ENCODE results near the gene ARFIP1.
A peak's percentile ranks its signal among the peaks of the same experiment; 100 is the strongest.
"Not testable (repeated sequence)": the region's sequence is repeated elsewhere in the genome, so short reads cannot be mapped to it uniquely, and the experiment has no call there.

The ARFIP1 gene

DNA sequence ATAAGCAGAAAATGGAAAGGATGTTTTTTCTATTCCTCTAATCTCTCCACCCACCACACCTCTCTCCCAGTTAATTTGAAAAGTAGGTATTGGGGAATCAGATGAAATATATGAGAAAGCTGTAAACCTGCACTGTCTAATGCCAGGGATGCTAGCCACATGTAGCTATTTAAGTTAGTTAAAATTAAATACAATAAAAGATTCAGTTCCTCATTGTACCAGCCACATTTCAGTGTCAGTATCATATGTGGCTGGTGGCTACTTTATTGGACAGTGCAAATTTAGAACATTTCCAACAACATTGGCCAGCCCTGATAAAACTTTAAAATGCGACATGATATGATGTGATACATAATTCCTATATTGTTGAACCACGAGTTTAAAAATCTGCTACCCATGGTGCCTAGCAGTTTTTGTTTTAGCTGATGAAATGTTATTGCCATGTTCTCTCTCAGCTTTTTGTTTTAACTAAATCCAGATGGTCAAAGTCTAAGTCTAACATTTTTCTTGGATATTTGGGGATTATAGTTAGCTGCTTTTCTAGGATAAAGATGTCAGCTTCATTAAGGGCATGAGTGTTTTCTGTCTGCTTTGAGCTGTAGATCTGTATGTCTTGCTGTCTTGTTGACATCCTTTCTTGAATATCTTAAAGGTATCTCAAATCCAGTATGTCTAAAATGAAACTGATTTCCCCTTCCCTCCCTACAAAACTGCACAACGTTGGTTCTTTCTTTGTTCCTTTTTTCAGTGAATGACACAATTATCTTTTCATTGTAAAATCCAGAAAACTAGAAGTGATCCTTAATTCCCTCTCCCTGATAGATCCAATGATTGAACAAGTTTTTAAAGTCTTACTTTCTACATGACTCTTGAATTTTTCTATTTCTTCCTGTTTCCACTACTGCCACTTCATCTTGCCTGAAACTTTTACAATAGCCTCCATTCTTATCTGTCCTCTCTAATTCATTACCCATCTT, 6.2 kb downstream of the ARFIP1 start:
- no peak for DNase-seq (ENCODE audit: low read depth)

DNA sequence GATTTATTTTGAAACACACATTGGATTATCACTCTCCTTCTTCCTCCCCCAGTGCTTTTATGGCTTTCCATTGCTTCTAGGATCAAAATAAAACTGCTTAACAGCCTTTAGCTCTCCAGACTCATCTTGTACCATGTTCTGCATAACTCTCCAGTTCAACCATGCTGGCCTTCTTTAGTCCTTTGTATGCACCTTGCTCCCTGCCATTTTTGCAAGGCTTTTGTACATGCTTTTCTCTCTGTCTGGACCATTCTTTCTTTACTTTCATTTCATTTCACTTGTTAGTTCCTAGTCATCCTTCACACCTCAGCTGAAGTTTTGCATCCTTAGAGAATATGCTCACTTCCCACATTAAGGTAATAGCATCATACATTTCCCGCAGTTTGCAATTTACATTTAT, 6.9 kb downstream of the ARFIP1 start:
- no peak for DNase-seq (ENCODE audit: low read depth)

DNA sequence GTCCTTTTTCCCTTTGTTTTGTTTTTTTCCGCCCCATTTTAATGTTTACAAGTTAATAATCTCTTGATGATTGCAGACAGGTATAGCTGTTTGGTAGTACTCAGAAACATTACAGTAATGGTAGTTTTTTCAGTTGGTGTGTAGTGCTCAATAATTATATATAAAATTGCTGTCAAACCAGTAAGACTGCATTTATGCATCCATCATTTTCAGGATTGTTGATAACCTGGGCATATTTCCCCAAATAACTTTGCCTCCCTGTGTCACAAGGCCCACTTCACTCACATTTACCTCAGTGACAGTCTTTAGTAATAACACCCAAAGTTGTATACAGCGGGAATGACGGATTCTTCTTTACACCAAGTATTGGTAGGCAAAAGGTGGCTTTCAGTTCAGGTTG, 16.1 kb downstream of the ARFIP1 start:
- DNase-seq (ENCODE audit: low read depth): no peak

DNA sequence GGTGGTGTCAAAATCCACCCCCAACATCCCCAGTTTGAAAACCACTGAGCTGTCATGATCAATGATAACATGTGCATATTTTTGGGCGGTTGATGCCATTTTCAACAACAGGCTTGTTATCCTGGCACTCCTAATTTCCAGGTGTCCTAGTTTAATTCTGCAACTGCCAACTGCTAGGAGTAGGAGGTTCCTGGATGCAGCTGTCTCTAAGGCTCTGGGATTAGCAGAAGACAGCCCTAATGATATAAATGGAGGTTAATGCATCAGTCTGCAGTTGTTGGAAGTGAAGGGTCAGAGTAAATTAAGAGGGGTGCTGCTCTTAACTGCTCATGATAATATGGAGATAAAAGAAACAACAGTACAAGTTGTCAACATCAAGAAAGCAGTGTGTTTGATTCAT, 23.8 kb downstream of the ARFIP1 start:
- no peak for DNase-seq (ENCODE audit: low read depth)

DNA sequence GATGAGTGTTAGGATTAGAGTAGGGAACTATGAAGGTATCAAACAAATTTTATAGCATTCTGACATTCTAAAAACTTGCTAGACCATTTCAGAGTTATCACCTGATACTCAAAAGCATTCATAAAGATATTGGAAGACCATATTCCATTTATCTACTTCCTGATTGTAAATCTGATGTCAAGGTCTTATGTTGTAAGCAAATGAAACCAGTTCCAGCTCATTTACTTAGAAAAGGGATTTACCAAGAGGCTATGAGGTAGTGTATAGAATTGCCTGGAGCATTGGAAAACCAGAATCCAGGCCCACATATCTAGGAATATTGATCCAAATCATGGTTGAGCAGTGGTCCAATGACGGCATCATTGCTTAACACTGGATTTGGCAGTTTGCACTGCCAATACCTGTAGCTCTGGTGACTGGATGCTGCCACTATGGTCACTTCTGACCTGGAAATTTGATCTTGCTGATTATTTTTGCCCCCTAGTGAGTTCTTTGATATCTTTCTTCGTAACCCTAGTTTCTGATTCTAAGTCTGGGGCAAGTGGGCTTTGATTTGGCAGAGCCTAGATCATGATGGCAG, 25.4 kb downstream of the ARFIP1 start:
- DNase-seq (ENCODE audit: low read depth): no peak

DNA sequence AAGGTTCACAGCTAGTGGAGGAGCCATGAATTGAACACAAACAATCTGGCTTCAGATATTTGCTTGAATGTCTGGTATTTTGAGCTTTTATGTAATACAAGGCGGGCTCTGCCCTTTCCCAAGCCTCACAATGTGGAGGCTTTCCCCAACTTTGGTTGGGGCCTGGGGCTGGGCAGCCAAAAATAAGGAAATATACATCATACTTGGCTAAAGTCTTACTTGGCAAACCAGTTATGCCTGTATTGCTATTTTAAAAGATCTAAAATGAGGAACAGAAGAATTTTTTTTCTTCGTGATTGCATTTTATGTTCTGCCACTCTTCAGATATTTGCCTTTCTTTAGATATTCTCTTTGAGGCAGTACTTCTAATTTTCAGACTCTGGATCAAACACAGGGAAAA, 26.1 kb downstream of the ARFIP1 start:
- DNase-seq (ENCODE audit: low read depth): no peak

DNA sequence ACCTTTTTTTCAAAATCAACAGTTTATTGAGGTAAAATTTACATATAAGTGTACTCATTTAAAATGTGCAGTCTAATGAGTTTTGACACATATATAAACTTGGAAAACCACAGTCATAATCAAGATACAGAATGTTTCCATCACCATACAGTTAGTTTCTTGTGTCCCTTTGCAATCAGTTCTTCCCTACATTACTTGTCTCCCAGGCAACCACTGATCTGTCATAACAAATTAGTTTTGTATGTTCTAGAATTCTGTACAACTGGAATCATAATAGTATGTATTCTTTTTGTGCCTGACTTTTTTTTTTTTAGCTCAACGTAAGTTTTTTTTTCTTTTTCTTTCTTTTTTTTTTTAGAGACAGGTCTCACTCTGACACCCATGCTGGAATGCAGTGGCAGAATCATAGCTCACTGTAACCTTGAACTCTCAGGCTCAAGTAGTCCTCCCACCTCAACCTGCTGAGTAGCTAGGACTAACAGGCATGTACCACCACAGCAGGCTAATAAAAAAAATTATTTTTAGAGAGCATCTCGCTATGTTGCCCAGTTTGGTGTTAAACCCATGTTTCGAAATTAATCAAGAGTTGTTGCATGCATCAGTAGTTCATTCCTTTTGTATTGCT, 26.9 kb downstream of the ARFIP1 start:
- DNase-seq (ENCODE audit: low read depth): no peak

DNA sequence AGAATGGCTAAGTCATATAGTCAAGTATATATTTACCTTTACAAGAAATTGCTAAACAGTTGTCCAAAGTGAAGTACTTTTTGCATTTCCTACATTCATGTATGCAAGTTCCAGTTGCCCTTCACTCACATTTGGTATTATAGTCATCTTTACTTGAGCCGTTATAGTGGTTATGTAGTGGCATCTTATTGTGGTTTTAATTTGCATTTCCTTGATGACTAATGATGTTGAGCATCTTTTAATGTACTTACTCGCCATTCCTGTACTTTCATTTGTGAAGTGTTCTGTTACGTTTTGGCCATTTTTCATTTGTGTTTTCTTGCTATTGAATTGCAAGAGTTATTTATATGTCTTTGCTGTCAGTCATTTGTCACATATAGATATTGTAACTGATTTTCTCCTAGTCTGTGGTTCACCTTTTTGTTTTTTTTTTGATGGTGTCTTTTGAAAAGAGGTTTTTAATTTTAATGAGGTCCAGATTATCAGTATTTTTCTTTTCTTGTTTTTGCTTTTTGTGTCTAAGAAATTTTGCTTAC, 27.6 kb downstream of the ARFIP1 start:
- DNase-seq (ENCODE audit: low read depth): no peak

DNA sequence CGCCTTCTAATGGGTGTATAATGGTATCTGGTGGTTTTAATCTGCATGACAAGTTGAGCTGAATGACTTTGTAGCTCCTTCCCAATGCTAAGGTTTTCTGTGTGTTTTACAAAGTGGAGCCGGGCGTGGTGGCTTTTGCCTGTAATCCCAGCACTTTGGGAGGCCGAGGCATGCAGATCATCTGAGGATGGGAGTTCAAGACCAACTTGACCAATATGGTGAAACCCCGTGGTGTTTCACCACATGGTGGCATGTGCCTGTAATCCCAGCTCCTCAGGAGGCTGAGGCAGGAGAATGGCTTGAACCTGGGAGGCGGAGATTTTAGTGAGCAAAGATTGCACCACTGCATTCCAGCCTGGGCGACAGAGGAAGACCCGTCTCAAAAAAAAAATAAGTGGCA, 28.9 kb downstream of the ARFIP1 start:
- no peak for DNase-seq (ENCODE audit: low read depth)

DNA sequence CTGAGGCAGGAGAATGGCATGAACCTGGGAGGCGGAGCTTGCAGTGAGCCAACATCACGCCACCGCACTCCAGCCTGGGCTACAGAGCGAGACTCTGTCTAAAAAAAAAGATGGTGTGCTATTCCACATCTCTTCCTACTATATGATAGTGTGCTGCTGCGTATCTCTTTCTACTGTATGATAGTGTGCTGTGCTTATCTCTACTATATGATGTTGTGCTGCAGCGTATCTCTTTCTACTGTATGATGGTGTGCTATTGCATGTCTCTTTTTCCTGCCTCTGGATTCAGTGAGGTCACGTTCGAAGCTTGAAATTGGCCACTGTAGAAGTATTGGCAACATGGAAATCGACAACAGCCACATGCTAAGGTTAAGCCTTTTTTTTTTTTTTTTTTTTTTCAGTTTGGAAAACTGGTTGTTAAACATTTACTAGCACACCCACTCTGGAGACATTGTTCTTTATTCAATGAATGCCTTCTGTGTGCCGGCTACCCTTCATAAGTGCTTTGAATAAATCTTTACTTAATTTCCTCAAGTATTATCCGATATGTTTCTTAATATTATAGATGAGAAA, 31.0 kb downstream of the ARFIP1 start:
- no peak for DNase-seq (ENCODE audit: low read depth)

DNA sequence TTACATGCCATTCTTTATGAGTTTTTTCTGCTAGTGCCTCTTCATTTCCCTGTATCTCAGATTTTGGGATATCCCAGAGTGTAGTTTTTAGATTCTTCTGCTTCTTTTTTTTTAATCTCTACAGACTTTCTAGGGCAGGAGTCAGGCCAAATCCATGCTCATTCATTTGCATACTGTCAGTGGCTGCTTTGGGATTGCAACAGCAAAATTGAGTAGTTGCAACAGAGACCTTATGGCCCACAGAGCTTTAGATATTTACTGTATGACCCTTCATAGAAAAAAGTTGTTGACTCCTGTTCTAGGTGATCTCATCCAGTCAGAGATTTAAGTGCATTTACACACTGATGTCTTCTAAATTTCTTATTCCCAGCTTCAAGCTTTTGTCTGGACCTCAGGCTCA, 35.3 kb downstream of the ARFIP1 start:
- DNase-seq (ENCODE audit: low read depth): peak; percentile 10

DNA sequence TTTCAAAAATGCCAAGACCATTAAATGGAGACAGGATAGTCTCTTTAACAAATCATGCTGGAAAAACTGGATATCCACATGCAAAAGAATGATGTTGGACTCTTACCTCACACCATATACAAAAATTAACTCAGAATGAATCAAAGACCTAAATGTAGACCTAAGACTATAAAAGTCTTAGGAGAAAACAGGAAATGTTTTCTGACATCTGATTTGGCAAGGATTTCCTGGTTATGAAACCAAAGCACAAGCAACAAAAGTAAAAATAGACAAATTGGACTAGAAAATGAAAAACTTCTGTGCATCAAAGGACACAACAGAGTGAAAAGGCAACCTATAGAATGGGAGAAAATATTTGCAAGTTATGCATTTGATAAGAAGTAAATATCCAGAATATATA, 37.6 kb downstream of the ARFIP1 start:
- DNase-seq (ENCODE audit: low read depth): peak; percentile 25

DNA sequence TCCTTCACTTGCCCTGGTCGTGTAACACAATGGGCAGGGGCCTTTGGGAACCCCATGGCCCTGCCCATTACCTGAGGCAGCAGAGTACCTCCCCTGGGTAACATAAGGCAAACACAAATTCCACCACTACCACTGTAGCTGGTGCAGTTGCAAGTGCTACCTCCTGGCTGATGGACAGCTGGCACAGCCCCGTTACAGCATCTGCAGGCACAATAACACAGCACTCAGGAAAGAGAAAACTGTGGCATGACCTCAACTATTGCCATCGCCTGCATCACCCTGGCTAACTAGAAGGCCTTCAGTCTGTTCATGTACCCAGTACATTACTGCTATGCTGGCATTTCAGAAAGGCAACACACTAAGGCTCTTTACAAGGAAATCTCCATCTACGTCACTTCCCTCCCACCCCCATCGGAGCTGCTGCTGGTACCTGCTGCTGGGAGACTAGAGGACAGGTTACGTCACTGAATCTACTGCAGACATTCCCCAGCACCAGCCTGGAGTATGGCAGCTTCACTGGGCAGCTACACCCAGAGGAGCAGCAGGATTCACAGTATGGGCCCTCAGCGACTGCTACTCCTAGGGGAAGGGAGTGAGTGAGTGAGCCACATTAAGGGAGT, 39.4 kb downstream of the ARFIP1 start:
- DNase-seq (ENCODE audit: low read depth): no peak

DNA sequence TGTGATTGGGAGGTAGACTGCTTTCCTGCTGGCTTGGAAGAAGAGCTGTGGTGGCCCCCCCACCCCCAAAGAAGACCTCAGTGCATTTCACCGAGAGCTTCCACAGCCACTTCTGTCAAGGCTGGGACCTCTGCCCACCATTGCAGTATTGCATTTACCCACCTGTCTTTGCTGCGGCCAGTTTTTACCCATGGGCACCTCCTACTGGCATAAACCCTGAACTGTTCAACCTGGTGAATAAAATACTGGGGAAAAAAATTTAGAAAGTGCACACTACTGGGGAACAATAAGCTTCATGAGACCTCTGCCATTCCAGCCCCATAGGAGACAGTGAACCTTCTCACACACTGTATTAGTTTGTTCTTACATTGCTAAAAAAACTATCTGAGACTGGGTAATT, 40.3 kb downstream of the ARFIP1 start:
- no peak for DNase-seq (ENCODE audit: low read depth)

DNA sequence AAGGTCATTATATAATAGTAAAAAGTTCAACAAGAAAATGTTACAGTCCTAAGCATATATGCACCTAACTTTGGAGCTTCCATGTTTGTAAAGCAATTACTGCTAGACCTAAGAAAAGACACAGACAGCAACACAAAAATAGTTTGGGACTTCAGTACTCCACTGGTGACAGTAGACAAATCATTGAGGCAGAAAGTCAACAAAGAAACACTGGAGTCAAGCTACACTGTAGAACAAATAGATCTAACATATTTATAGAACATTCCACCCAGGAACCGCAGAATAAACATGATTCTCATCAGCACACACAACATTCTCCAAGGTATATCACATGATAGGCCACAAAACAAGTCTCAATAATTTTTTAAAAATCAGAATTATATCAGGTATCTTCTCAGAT, 42.6 kb downstream of the ARFIP1 start:
- DNase-seq (ENCODE audit: low read depth): no peak

DNA sequence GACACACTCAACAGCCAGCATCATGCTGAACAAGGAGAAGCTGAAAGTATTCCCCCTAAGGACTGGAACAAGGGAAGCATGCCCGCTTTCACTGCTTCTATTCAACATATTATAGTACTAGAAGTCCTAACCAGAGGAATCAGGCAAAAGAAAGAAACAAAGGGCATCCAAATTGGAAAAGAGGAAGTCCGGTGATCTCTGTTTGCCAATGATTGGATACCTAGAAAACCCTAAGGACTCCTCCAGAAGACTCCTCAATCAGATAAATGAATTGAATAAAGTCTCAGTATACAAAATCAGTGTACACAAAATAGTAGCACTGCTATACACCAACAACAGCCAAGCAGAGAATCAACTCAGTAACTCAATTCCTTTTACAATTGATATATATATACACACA, 44.8 kb downstream of the ARFIP1 start:
- no peak for DNase-seq (ENCODE audit: low read depth)

DNA sequence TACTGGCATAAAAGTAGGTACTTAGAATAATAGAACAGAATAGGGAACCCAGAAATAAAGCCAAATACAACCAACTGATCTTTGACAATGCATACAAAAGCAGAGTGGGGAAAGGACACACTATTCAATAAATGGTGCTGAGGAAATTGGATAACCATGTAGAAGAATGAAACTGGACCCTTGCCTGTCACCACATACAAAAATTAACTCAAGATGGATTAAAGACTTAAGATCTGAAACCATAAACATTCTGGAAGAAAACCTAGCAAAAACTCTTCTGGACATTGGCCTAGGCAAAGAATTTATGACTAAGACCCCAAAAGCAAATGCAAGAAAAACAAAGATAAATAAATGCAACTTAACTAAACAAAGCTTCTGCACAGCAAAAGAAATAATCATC, 45.6 kb downstream of the ARFIP1 start:
- no peak for DNase-seq (ENCODE audit: low read depth)

DNA sequence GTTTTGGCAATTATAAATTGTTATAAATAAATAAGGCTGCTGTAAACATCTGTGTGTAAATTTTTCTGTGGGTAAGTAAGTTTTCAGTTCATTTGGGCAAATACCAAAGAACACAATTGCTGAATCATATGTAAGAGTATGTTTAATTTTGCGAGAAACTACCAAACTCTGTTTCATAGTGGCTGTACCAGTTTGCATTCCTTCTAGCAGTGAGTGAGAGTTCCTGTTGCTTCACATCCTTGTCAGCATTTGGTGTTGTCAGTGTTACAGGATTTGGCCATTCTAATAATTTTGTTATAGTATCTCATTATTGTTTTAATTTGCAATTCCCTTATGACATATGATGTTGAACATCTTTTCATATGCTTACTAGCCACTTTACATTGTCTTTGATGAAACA, 48.4 kb downstream of the ARFIP1 start:
- no peak for DNase-seq (ENCODE audit: low read depth)

DNA sequence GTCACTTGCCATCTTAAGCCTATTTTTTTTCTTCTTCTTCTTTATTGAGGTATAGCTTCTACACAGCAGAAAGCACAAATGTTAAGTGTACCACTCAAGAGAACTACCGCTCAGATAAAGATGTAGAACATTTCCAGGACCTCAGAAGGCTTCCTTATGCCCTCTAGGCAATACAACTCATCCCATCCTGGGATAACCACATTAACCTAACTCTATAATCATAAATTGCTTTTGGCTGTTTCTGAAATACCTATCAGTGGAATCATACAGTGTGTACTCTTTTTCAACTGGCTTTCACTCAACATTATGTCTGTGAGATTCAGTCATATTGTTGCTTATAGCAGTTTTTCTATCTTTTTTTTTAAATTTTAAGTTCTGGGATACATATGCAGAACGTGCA, 51.7 kb downstream of the ARFIP1 start:
- DNase-seq (ENCODE audit: low read depth): no peak

DNA sequence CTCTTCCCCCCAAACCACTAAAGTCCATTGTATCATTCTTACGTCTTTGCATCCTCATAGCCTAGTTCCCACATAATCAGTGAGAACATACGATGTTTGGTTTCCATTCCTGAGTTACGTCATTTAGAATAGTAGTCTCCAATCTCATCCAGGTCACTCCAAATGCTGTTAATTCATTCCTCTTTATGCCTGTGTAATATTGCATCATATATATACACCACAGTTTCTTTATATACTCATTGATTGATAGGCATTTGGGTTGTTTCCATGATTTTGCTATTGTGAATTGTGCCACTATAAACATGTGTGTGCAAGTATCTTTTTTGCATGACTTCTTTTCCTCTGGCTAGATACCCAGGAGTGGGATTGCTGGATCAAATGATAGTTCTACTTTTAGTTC, 57.2 kb downstream of the ARFIP1 start:
- no peak for DNase-seq (ENCODE audit: low read depth)

DNA sequence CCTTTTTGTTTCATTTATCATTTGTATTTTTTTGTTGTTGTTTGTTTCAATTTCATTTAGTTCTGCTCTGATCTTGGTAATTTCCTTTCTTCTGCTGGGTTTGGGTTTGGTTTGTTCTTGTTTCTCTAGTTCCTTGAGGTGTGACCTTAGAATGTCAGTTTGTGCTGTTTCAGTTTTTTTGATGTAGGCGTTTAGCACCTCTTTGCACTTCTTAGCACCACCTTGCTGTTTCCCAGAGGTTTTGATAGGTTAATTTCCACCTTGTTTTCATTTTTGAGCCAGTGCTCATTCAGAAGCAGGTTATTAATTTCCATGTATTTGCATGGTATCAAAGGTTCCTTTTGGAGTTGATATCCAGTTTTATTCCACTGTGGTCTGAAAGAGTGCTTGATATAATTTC, 60.0 kb downstream of the ARFIP1 start:
- DNase-seq (ENCODE audit: low read depth): not testable (repeated sequence)

DNA sequence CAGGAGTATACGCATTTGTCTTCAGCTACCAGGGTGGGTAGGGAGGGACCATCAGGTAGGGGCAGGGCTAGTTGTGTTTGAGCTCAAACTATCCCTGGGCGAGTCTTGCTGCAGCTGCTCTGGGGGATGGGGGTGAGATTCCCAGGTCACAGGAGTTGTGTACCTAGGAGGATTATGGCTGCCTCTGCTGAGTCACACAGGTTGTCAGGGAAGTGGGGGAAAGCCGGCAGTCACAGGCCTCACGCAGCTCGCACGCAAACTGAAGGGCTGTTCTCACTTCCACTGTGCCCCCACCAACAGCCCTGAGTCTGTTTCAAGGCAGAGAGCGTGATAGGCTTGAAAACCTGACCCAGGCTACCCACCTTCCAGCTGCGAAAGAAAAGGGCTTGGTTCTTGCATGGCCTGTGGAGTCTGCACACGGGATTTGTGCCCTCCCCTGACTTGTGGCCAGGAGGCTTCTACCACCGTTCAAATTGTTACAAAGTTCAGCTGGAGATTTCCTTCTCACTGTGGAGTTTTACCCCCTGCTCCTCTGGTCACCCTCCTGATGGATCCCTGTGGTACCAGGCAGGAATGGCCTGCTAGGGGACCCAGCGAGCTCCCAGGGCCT, 63.8 kb downstream of the ARFIP1 start:
- no peak for DNase-seq (ENCODE audit: low read depth)
